Measurements from ENCODE around the gene DTX3.

- TF ChIP-seq CTCF (IDR thresholded peaks at IDR 0.05; ENCODE audit: insufficient read depth, low read depth, low read length) = no peak
- TF ChIP-seq EZH2 (IDR thresholded peaks at IDR 0.05; ENCODE audit: insufficient read depth, low read length) = no peak
These were observed 23.9 kb downstream of the DTX3 start for GRCh38 chr12:57628280-57629191.
